Measurements from ENCODE around the gene CERS6. TPM values are rescaled to one million over a fixed set of nuclear protein-coding genes. Genes with fewer than 3 reads are reported as not detected.

The CERS6 gene
- total RNA-seq, 1 donor from 2014 or later, result 10.9 TPM

GRCh38 chr2:168529900-168530561 lies 74.0 kb downstream of the CERS6 start:
- H3K27ac ChIP-seq, result no peak overlapping the region
- no peaks in the 10 kb centered on the region for H3K36me3 ChIP-seq
- H3K27me3 ChIP-seq, result no peaks in the 10 kb centered on the region
- no peaks in the 10 kb centered on the region for H3K9me3 ChIP-seq
- intact Hi-C loops (cut with DNase I), result no loop called here
- no peak overlapping the region for H3K4me3 ChIP-seq
- H3K4me1 ChIP-seq, result peaks cover 0 to 10% of the 10 kb centered on the region in 2 donors
- no peak for DNase-seq (ENCODE audit: low spot score in 2 of 2)
- no peak for TF ChIP-seq CTCF (IDR thresholded peaks at IDR 0.05)

- H3K27me3 ChIP-seq, result no peaks in the 10 kb centered on the region
- TF ChIP-seq CTCF (IDR thresholded peaks at IDR 0.05), result no peak
- DNase-seq (ENCODE audit: low spot score in 2 of 2), result no peak
- H3K4me3 ChIP-seq, result no peak overlapping the region
- H3K9me3 ChIP-seq, result no peaks in the 10 kb centered on the region
- H3K27ac ChIP-seq, result peak overlapping the region in 1 of 2 donors; percentile 23
- intact Hi-C loops (cut with DNase I), result no loop called here
- no peaks in the 10 kb centered on the region for H3K36me3 ChIP-seq
- peaks cover 0 to 10% of the 10 kb centered on the region in 2 donors for H3K4me1 ChIP-seq
Measured at GRCh38 chr2:168530982-168531622, 75.0 kb downstream of the CERS6 start.

- TF ChIP-seq CTCF (IDR thresholded peaks at IDR 0.05), result no peak
Measured at GRCh38 chr2:168534926-168535325, 78.9 kb downstream of the CERS6 start.

GRCh38 chr2:168536925-168537466 lies 80.9 kb downstream of the CERS6 start:
- Histone ChIP-seq H3K4me3 (no peak overlapping the region), H3K4me1 (no peaks in the 10 kb centered on the region), H3K36me3 (no peaks in the 10 kb centered on the region), H3K9me3 (peaks cover 9 to 11% of the 10 kb centered on the region in 2 donors), H3K27me3 (no peaks in the 10 kb centered on the region), H3K27ac (no peak overlapping the region)
- TF ChIP-seq CTCF (IDR thresholded peaks at IDR 0.05), result no peak
- no peak for DNase-seq (ENCODE audit: low spot score in 2 of 2)
- intact Hi-C loops (cut with DNase I), result no loop called here

More at GRCh38 chr2:168534926-168535325, 78.9 kb downstream of the CERS6 start:
- intact Hi-C loops (cut with DNase I), result no loop called here
- H3K36me3 ChIP-seq, result no peaks in the 10 kb centered on the region
- no peaks in the 10 kb centered on the region for H3K27me3 ChIP-seq
- peaks cover 0 to 5% of the 10 kb centered on the region in 2 donors for H3K9me3 ChIP-seq
- no peak for DNase-seq (ENCODE audit: low spot score in 2 of 2)
- H3K4me3 ChIP-seq, result no peak overlapping the region
- peaks cover 0 to 5% of the 10 kb centered on the region in 2 donors for H3K4me1 ChIP-seq
- no peak overlapping the region for H3K27ac ChIP-seq

- no peaks in the 10 kb centered on the region for H3K27me3 ChIP-seq
- H3K4me1 ChIP-seq, result no peaks in the 10 kb centered on the region
- no peak for DNase-seq (ENCODE audit: low spot score in 2 of 2)
- TF ChIP-seq CTCF (IDR thresholded peaks at IDR 0.05), result no peak
- no peaks in the 10 kb centered on the region for H3K36me3 ChIP-seq
- no peak overlapping the region for H3K4me3 ChIP-seq
- intact Hi-C loops (cut with DNase I), result no loop called here
- no peak overlapping the region for H3K27ac ChIP-seq
- peaks cover 9 to 11% of the 10 kb centered on the region in 2 donors for H3K9me3 ChIP-seq
Measured at GRCh38 chr2:168538133-168538532, 82.1 kb downstream of the CERS6 start.
